Breast epithelium (tissue), 3 donors: ENCODE data around the gene BCL2L11.

Source experiments
- CTCF ChIP-seq, 3 donors: fragments of 450-650 bp; IDR thresholded peaks; one replicate each; pipeline ENCODE4 v1.5.1; 2016 to 2017; ENCODE audit warnings: antibody characterized with exemption in 3 of 3, mild to moderate bottlenecking in 3 of 3, moderate library complexity in 3 of 3
- POLR2AphosphoS5 ChIP-seq, 3 donors: sonication (generic); formaldehyde crosslinking; IDR thresholded peaks; one replicate each; pipeline ENCODE4 v1.6.1; 2017; ENCODE audit warnings: antibody characterized with exemption in 3 of 3

GRCh38 chr2:111120253-111121027, at the start of gene BCL2L11:
- no peak for TF ChIP-seq CTCF (IDR thresholded peaks at IDR 0.05)
- peak in 1 of 3 donors; percentile 69 for TF ChIP-seq POLR2AphosphoS5 (IDR thresholded peaks at IDR 0.05)
